ENCODE data around the gene MROH7.

MROH7 gene

DNA sequence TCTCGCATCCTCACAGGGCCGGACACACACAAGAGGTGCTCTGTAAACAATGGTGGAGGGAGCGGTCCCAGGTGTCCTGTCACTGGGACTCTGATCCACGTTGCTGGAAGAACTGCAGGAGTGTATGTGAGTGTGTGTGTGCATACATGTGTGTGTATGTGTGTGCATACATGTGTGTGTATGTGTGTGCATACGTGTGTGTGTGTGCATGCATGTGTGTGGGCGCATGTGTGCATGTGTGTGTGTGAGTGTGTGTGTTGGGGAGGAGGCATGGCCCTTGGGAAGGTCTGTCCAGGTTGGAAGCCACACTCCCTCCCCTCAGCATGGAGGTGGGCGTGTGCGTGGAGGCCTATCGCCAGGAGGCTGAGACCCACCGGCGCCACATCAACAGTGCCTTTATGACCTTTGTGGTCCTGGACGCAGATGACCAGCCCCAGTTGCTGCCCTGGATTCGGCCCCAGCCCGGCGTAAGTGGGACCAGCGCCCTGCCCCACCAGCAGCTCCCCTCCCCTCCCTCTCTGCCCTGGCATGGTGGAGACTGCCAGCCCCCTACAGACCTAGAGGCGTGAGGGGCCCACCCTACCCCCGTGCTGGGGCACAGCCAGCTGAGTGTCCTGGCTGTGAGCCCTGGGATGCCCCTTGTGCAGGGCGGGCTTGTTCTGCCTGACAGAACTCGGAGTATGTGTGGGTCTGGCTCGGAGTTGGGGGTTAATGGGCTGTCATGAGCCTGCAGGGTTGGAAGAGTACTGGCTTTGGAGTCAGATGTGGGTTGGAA lies 40.5 kb upstream of the MROH7 start:
- TF ChIP-seq CTCF (IDR thresholded peaks at IDR 0.05), result no peak

DNA sequence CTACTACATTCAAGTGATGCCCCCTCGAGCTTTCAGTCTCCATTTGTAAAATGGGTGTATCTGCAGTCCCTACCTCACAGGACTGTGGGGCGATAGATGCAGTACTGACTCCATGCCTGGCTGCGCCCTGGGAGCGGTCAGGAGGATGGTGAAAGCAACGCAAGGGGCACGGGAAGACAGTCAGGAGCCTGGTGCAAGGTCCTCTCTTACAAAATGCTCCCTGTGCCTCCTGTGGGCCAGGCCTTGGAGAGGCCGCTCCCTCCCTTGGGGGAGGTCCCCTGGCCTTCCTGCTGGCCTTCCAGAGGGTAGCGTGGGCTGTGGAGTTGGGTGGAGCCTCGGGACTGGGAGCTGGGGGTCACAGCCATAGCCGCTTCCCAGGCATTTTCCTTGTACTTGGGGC lies 39.9 kb upstream of the MROH7 start:
- TF ChIP-seq CTCF (IDR thresholded peaks at IDR 0.05), result no peak

DNA sequence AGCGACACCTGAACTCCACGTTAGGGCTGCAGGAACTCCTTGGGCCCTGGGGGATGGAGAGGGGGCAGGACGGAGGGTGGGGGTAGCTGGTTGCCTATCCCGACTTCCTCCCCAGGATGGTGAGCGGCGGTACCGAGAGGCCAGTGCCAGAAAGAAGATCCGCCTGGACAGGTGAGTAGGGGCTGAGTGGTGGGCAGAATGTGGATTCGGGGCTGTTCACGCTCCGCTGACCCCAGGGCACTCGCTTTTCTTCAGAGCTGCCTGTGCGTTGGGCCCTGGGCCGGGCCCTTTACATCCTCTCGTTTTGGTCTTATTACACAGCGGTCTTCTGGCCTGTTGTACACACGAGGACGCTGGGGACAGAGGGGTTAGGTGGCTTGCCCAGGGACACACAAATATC lies 39.0 kb upstream of the MROH7 start:
- no peak for TF ChIP-seq CTCF (IDR thresholded peaks at IDR 0.05)

DNA sequence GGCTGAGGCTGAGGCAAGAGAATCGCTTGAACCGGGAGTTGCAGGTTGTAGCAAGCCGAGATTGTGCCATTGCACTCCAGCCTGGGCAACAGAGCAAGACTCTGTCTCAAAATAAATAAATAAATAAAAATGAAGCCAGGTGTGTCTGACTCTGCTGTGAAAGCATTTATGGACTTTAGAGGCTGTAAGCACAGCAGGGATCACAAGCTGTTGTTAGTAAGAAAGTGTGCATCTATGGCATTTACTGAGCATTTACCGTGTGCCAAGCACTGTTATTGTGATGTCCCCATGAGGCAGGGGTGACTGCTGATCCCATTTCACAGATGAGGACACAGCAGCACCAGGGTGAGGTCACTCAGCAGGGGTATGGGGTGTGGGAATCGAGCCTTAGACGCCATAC lies 38.3 kb upstream of the MROH7 start:
- no peak for TF ChIP-seq CTCF (IDR thresholded peaks at IDR 0.05)

DNA sequence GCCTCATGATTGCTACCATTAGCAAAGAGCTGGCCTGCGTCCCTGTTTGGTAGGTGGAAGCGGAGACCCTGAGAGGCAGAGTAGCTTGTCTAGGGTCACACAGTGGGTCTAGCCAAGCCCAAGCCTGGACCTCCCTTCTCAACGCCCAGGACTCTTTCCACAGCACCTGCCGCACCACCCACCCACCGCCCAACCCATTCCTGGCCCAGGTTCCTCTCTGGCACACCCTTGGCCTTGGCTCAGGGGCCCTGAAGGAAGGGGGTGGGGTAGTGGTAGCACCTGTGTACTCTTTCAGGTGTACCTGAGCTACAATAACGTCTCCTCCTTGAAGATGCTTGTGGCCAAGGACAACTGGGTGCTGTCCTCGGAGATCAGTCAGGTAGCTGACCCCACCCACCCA lies 37.5 kb upstream of the MROH7 start:
- TF ChIP-seq CTCF (IDR thresholded peaks at IDR 0.05), result no peak

DNA sequence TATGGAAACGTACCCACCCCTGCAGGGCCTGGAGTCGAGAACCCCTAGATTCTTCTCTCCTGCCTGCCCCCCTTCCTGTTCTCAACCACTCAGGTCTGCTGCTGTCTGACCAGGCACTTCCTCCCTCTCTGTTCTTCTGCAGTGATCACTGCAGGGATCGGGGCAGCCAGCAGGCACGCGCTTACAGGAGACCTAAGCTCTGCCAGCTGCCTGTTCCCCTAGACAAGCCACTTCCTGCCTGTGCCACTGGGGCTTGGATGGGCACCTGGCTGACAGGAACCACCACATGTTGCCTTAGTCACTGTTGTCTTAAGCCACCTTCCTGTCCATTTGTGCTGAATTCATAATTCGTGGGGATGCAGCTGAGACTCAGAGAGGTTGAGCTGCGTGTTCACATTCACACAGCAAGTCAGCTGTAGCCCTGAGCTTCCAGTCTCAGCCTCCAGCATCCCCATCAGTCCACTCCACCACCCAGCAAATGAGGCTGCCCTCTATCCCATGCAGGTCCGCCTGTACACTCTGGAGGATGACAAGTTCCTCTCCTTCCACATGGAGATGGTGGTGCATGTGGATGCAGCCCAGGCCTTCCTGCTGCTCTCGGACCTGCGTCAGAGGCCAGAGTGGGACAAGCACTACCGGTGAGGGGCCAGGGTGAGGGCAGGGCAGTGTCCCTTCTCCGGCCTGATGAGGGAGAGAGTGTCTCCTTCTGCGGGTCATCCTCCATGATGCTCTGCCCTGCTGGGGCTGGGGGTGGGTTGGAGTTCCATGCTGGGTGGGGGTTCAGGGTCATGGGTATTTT lies 36.8 kb upstream of the MROH7 start:
- no peak for TF ChIP-seq CTCF (IDR thresholded peaks at IDR 0.05)

- no peak for TF ChIP-seq CTCF (IDR thresholded peaks at IDR 0.05)
Observed at GRCh38 chr1:54606096-54606989, 35.2 kb upstream of the MROH7 start.
